GM21737 (cell line): Measurements from ENCODE around the gene ZNF480.
A peak's percentile ranks its signal among the peaks of the same experiment; 100 is the strongest.
"Not testable (repeated sequence)": the region's sequence is repeated elsewhere in the genome, so short reads cannot be mapped to it uniquely, and the experiment has no call there.

ENCODE experiments used
- ATAC-seq: cut with Tn5 transposase; IDR thresholded peaks from one replicate; pipeline ENCODE4 v1.9.1; 2021; ENCODE audit warnings: mild to moderate bottlenecking, moderate library complexity; ENCODE audit not compliant: unreplicated experiment

Gene ZNF480

DNA sequence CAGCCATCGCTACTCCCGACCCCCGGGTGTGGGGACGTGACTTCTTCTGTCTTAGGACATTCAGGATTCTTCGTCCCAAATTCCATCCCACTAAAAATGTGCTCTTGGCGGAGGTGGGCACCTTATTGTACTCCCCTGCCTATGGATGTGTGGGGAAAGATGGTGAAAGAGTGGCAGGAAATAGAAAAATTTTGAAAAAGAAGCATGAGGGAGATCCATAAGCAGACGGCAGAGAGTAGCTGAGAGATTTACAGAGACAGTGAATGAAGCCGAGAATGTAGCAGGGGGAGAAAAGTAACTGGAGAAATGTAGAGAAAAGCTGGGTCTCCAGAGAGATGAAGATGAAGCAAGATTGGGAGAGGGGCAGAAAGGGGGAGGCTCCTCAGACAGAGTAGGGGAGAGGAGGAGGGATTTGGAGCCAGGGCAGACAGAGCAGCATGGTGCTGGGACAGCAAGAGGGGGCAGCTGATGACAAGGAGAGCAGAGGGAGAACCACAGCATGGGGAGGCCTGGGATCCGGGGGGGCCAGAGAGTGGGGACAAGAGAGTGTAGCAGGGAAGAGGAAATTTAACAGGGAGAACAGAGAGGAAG is 39.9 kb downstream of the ZNF480 start:
- no peak for ATAC-seq

DNA sequence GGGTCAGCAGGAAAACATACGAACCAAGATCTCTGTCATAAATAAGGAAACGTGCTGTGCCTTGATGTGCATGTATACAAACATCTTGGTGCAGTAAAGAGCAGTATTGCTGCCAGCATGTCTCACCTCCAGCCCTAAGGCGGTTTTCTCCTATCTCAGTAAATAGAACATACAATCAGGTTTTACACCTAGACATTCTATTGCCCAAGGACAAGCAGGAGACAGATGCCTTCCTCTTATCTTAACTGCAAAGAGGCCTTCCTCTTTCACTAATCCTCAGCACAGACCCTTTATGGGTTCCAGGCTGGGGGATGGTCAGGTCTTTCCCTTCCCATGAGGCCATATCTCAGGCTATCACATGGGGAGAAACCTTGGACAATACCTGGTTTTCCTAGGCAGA is 42.1 kb downstream of the ZNF480 start:
- not testable (repeated sequence) for ATAC-seq

DNA sequence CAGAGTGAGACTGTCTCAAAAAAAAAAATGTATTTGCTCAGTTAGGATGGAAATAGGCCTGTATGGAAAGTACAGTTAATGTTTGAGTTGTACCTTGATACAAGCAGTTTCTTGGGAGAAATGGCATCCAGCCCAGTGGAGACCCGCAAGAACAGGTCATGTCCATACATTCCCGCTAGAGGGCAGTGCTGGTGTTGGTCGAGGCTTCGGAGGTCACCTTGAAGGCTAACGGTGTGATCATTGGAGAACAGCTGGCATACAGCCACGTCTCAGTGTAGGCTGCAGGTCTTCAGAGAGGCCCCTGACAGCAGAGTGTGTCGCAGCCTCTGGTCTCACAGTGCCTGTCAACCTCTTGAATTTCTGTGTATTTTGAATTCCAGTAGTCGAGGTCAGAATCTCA is 46.6 kb downstream of the ZNF480 start:
- ATAC-seq: no peak

DNA sequence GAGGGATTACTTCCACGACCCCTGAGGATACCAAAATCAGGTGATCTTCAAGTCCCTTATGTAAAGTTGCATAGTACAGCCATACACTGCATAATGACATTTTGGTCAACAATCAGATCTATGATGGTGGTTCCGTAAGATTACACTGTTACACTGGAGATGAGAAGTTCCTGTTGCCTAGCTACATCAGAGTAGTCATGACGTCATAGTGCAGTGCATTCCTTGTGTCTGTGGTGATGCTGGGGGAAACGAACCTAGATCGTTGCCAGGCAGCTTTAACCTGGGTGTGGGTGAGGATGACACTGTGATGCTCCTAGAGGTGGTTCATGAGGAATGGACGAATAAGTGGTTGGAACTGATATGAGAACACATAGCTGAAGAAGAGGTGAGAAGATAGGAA is 48.2 kb downstream of the ZNF480 start:
- no peak for ATAC-seq

DNA sequence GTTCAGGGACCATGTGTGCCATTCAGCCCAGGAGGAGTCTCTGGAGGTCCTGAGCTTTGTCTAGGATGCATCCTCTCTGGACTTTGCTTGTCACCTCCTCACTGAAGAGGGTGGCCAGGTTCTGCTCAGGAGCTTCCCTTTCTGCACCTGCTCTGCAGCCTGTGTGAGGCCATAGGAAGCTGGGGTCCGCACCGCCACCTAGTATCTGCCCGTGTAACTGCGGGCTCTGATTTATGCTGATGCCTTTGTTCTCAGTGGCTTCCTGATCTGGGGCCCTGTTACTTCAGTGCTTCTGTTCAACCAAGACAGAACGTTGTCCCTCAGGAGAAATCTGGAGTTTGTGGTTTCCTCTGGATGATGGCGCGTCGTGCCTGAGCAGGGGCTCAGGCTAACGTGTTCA is 54.5 kb downstream of the ZNF480 start:
- no peak for ATAC-seq

DNA sequence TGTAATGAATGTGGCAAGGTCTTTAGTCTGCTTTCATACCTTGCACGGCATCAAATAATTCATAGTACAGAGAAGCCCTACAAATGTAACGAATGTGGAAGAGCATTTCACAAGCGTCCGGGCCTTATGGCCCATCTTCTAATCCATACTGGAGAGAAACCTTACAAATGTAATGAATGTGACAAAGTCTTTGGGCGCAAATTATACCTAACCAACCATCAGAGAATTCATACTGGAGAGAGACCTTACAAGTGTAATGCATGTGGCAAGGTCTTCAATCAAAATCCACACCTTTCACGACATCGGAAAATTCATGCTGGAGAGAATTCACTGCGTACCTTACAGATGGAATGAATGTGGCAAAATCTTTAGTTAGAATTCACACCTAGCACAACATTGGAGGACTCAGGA is 69.5 kb downstream of the ZNF480 start:
- no peak for ATAC-seq

DNA sequence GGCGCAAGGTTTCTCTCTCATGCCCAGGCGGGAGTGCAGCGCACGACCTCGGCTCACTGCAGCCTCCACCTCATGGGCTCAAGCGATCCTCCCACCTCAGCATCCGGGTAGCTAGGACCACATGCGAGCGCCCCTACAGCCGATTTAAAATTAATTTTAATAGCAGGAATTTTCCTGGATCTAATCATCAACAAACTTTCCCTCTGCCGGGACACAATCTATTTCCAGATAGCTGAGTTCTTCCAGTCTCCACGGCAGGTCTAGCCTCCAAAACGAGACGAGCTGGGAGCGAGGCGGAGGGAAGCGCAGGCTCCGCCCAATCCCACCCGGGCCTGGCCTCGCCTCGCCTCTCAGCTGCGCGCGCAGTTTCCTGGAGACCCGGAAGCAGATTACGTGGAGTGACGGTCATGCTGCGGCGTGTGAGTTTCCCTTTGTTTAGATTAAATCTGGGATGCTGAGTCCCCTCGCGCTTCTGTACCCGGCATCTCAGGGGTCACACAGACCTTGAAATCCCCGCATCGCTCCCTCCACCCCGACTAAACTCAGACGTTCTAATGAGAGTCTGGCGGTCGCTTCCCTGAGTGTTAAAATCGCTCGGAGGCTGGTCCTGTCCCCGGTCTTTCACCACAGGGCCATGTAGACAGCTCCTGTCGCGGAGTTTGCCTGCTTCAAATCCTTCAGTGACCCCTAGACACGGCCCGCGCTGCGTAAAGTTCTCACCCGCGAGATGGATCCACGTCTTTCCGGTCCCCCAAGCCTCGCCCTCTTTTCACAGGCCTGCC is 72.8 kb downstream of the ZNF480 start, which contains the start of gene ZNF880:
ZNF880 (plus strand) TSS at position 365 of the 782 bp plus-strand sequence; CDS start at position 408, 43 bp downstream.
- ATAC-seq: peak; percentile 94

DNA sequence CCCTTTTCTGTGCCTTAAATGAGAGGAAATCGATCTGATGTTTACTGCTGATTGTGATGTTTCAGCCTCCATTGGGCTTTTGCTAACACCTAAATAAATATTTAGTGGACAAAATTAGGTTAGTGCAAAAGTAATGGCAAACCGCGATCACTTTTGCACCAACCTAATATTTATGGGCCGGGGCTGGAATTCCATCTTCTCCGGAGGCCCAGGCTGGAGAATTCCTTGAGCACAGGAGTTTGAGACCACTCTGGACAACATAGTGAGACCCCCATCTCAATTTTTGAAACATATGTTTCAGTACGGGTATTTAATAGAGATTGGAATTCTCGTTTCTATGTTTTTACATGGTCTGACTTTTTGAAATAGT is 73.4 kb downstream of the ZNF480 start:
- no peak for ATAC-seq
